ENCODE data around the gene GSK3B.

DNA sequence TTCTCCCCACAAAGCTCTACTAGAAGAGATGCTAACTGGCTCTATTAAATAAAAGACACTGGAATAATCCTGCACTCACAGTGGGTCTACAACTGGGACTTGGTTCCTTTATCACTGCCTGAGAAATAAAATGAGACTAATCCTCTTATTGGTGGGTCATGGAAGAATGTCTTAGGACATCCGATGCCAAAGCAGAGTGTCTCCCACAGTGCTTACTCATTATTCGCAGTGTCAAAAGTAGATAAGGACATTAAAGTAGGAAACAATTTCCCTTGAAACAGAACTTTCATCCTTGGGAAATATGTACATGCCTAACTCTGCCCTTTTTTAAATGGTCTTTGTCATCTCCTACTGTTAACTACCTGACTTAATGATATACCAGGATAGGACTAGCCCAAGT, 71.5 kb downstream of the GSK3B start:
- TF ChIP-seq, protein P1, sequence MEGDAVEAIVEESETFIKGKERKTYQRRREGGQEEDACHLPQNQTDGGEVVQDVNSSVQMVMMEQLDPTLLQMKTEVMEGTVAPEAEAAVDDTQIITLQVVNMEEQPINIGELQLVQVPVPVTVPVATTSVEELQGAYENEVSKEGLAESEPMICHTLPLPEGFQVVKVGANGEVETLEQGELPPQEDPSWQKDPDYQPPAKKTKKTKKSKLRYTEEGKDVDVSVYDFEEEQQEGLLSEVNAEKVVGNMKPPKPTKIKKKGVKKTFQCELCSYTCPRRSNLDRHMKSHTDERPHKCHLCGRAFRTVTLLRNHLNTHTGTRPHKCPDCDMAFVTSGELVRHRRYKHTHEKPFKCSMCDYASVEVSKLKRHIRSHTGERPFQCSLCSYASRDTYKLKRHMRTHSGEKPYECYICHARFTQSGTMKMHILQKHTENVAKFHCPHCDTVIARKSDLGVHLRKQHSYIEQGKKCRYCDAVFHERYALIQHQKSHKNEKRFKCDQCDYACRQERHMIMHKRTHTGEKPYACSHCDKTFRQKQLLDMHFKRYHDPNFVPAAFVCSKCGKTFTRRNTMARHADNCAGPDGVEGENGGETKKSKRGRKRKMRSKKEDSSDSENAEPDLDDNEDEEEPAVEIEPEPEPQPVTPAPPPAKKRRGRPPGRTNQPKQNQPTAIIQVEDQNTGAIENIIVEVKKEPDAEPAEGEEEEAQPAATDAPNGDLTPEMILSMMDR (conservative IDR thresholded peaks at IDR 0.05 in 1 of 2, IDR thresholded peaks at IDR 0.05 in 1 of 2; ENCODE audit: low read depth in 1 of 2, low read length in 2 of 2) = no peak
- no peak for TF ChIP-seq EZH2 (IDR thresholded peaks at IDR 0.05; ENCODE audit: low read length, missing control alignments)

Data from fibroblast of lung (primary cell).